ENCODE results near the gene RHOBTB3.

DNA sequence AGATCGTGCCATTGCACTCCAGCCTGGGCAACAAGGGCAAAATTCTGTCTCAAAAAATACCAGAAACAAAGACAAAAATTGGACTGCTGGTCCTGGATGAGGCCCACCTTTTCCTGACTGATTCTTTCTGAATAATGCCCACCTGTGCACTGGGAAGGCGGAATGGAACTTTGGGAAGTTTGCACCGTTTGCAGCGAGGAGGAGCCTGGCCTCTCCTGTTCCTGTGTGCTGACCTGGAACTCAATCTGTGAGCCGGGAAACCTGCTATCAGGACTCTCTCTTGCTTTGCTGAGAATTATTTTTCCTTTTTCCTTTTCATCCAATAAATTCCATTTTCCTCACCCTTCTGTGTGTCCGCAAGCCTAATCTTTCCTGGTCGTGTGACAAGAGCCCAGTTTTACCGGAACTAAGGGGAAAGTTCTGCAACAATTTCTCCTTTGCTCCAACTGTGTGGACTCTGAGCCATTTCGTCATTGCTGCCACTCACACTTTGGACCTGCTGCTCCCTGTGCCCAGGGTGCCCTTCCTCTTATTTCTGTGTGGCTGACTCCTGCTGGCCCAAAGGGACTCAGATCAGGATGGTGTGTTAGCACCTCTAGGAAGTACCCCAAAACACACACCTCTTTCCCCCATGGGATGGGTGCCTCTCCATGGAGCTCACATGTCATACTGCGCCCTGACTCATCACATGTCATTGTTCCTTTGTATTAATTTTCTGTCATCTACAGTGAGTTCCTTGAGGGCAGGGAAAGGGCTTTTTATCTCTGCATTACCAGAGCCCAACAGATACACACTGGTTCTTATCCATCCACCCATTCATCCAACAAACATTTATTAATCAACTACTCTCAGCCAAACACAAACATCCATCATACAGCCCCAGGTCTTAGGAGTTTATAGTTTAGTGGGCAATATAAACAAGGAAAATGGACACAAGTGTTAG is 96.1 kb downstream of the RHOBTB3 start:
- no peak for TF ChIP-seq CTCF (IDR thresholded peaks at IDR 0.05)
- no peak for TF ChIP-seq POLR2A (IDR thresholded peaks at IDR 0.05)
